ENCODE measurements around the gene RAET1G. TPM values are rescaled to one million over a fixed set of nuclear protein-coding genes. Genes with fewer than 3 reads are reported as not detected.

RAET1G gene
- total and polyA plus RNA-seq, 2 of the 13 experiments (the other 11 are each of a cell fraction or from before 2014, with no cell fraction given), result not detected

DNA sequence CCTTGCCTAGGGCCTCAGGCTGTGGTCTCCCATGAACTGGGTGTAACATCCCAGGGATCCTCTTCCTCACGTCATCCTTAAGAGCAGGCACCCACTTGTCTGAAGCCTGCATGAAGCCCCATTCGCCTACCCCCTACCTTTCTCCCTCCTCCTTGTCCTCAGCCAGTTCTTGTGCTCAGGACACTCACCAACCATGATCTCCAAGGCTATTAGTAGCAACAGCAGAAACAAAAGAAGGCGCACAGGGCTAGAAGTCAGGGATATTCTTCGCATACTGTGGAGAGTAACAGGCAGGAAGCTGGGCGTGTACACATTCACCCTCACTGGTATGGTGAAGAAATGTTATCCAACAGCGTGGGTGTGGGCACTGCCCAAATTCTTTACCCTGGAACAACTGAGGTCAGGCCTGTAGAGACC is 32.3 kb downstream of the RAET1G start (continued):
- TF ChIP-seq ZBTB10 (CRISPR knock-in tag; IDR thresholded peaks at IDR 0.05; ENCODE audit: borderline replicate concordance) (no peak), ZFP90 (CRISPR knock-in tag; IDR thresholded peaks at IDR 0.05; ENCODE audit: borderline replicate concordance) (no peak), JDP2 (CRISPR knock-in tag; IDR thresholded peaks at IDR 0.05; ENCODE audit: borderline replicate concordance) (no peak), GFI1 (CRISPR knock-in tag; IDR thresholded peaks at IDR 0.05; ENCODE audit: borderline replicate concordance) (no peak), ZNF775 (CRISPR knock-in tag; IDR thresholded peaks at IDR 0.05; ENCODE audit: borderline replicate concordance) (no peak), SIX4 (CRISPR knock-in tag; IDR thresholded peaks at IDR 0.05) (no peak), ZBTB3 (CRISPR knock-in tag; IDR thresholded peaks at IDR 0.05; ENCODE audit: borderline replicate concordance, low read depth) (no peak)
- TF ChIP-seq, protein P1, sequence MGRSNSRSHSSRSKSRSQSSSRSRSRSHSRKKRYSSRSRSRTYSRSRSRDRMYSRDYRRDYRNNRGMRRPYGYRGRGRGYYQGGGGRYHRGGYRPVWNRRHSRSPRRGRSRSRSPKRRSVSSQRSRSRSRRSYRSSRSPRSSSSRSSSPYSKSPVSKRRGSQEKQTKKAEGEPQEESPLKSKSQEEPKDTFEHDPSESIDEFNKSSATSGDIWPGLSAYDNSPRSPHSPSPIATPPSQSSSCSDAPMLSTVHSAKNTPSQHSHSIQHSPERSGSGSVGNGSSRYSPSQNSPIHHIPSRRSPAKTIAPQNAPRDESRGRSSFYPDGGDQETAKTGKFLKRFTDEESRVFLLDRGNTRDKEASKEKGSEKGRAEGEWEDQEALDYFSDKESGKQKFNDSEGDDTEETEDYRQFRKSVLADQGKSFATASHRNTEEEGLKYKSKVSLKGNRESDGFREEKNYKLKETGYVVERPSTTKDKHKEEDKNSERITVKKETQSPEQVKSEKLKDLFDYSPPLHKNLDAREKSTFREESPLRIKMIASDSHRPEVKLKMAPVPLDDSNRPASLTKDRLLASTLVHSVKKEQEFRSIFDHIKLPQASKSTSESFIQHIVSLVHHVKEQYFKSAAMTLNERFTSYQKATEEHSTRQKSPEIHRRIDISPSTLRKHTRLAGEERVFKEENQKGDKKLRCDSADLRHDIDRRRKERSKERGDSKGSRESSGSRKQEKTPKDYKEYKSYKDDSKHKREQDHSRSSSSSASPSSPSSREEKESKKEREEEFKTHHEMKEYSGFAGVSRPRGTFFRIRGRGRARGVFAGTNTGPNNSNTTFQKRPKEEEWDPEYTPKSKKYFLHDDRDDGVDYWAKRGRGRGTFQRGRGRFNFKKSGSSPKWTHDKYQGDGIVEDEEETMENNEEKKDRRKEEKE (IDR thresholded peaks at IDR 0.05), result no peak
